Measurements from ENCODE around the gene SETD2. TPM values are rescaled to one million over a fixed set of nuclear protein-coding genes. Genes with fewer than 3 reads are reported as not detected.
"Not testable (repeated sequence)": the region's sequence is repeated elsewhere in the genome, so short reads cannot be mapped to it uniquely, and the experiment has no call there.

SETD2 gene
- total and polyA plus RNA-seq, 2 experiments from 2014 or later = 14.2 to 36.0 TPM

- Histone ChIP-seq H3K9me3 (ENCODE audit: low read depth) (no peaks in the 10 kb centered on the region), H3K27me3 (no peaks in the 10 kb centered on the region), H3K4me1 (ENCODE audit: low read depth) (no peaks in the 10 kb centered on the region), H3K36me3 (no peaks in the 10 kb centered on the region), H3K4me3 (no peak overlapping the region), H3K27ac (no peak overlapping the region)
- no peak for DNase-seq (ENCODE audit: low read depth in 1 of 2, low spot score in 1 of 2)
- TF ChIP-seq, protein P1, sequence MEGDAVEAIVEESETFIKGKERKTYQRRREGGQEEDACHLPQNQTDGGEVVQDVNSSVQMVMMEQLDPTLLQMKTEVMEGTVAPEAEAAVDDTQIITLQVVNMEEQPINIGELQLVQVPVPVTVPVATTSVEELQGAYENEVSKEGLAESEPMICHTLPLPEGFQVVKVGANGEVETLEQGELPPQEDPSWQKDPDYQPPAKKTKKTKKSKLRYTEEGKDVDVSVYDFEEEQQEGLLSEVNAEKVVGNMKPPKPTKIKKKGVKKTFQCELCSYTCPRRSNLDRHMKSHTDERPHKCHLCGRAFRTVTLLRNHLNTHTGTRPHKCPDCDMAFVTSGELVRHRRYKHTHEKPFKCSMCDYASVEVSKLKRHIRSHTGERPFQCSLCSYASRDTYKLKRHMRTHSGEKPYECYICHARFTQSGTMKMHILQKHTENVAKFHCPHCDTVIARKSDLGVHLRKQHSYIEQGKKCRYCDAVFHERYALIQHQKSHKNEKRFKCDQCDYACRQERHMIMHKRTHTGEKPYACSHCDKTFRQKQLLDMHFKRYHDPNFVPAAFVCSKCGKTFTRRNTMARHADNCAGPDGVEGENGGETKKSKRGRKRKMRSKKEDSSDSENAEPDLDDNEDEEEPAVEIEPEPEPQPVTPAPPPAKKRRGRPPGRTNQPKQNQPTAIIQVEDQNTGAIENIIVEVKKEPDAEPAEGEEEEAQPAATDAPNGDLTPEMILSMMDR (IDR thresholded peaks at IDR 0.05; ENCODE audit: low read depth, low read length) = no peak
Measured at GRCh38 chr3:47194994-47195393, 31.1 kb upstream of the SETD2 start.

DNA sequence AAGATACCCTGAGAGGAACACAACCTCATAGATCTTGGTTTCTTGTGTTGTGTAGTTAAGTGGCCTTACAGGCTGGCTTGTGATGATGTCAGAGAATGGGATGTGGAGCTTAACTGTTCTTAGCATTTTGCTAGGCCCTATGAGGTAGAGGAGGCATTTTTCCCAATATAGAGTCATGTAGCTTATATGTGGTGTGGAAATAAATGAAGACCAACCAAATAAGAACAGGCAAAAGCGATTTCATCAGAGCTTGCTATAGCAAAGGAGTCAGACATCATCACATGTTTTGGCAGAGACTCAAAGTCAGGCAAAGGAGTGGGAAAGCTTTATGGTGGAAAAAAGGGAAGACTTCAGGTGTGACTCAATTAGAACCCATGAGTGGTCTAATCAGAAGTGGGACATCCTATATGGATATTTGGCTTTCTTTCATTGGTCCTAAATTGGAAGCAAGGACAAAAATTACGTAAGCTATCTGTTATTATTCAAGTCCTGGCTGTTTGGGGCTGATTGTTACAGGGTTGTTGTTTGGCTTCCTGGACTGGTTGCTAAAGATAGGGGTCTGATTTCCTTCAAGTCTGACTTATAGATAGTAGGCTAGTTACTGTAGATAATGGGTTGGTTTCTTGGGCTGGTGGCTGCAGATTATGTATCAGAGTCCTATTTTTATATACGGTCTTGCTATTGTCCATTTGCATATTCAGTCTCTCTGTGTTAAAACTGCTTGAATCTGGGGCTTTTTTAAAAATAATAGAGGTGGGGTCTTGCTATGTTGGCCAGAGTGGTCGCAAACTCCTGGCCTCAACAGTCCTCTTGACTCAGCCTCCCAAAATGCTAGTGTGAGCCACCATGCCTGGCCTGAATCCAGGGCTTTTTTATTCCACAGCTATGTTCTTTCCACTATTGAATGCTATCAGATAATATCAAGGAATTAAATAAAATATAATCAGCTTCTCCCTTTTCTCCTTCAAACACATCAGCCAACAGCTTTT is 30.3 kb upstream of the SETD2 start:
- H3K36me3 ChIP-seq = no peaks in the 10 kb centered on the region
- peak in 1 of 2 donors; percentile 55 for DNase-seq (ENCODE audit: low read depth in 1 of 2, low spot score in 1 of 2)
- TF ChIP-seq, protein P1 (IDR thresholded peaks at IDR 0.05; ENCODE audit: low read depth, low read length) = no peak
- H3K9me3 ChIP-seq (ENCODE audit: low read depth) = no peaks in the 10 kb centered on the region
- H3K4me3 ChIP-seq = no peak overlapping the region
- no peaks in the 10 kb centered on the region for H3K27me3 ChIP-seq
- H3K27ac ChIP-seq = no peak overlapping the region
- H3K4me1 ChIP-seq (ENCODE audit: low read depth) = no peaks in the 10 kb centered on the region

GRCh38 chr3:47186285-47186684 is 22.4 kb upstream of the SETD2 start:
- Histone ChIP-seq H3K27me3 (no peaks in the 10 kb centered on the region), H3K4me1 (ENCODE audit: low read depth) (no peaks in the 10 kb centered on the region), H3K36me3 (no peaks in the 10 kb centered on the region), H3K9me3 (ENCODE audit: low read depth) (no peaks in the 10 kb centered on the region), H3K4me3 (no peak overlapping the region), H3K27ac (no peak overlapping the region)
- TF ChIP-seq, protein P1 (IDR thresholded peaks at IDR 0.05; ENCODE audit: low read depth, low read length) = no peak
- DNase-seq (ENCODE audit: low read depth in 1 of 2, low spot score in 1 of 2) = no peak

GRCh38 chr3:47181685-47182084 is 17.8 kb upstream of the SETD2 start:
- not testable (repeated sequence) for H3K4me1 ChIP-seq (ENCODE audit: low read depth); H3K9me3 ChIP-seq (ENCODE audit: low read depth); H3K27ac ChIP-seq; H3K4me3 ChIP-seq; DNase-seq (ENCODE audit: low read depth in 1 of 2, low spot score in 1 of 2); H3K27me3 ChIP-seq
- peaks cover 13% of the 10 kb centered on the region for H3K36me3 ChIP-seq

- not testable (repeated sequence) for H3K27ac ChIP-seq; H3K4me1 ChIP-seq (ENCODE audit: low read depth); H3K9me3 ChIP-seq (ENCODE audit: low read depth); H3K4me3 ChIP-seq; H3K27me3 ChIP-seq; DNase-seq (ENCODE audit: low read depth in 1 of 2, low spot score in 1 of 2)
- peaks cover 13% of the 10 kb centered on the region for H3K36me3 ChIP-seq
Measured at GRCh38 chr3:47180011-47180410, 16.1 kb upstream of the SETD2 start.

GRCh38 chr3:47176582-47176981 is 12.7 kb upstream of the SETD2 start:
- H3K27me3 ChIP-seq = no peaks in the 10 kb centered on the region
- TF ChIP-seq, protein P1 (IDR thresholded peaks at IDR 0.05; ENCODE audit: low read depth, low read length) = no peak
- no peaks in the 10 kb centered on the region for H3K9me3 ChIP-seq (ENCODE audit: low read depth)
- H3K4me3 ChIP-seq = no peak overlapping the region
- no peaks in the 10 kb centered on the region for H3K4me1 ChIP-seq (ENCODE audit: low read depth)
- H3K36me3 ChIP-seq = peaks cover 20% of the 10 kb centered on the region
- no peak for DNase-seq (ENCODE audit: low read depth in 1 of 2, low spot score in 1 of 2)
- H3K27ac ChIP-seq = no peak overlapping the region
